H9 (cell line): ENCODE results near the gene USP47. TPM values are rescaled to one million over a fixed set of nuclear protein-coding genes. Genes with fewer than 3 reads are reported as not detected.

ENCODE experiments used
- DNase-seq: peaks from one replicate; pipeline ENCODE4 v3.0.0-alpha.2; 2017
- H2AFZ ChIP-seq: one replicate; pipeline ENCODE4 v1.6.1; 2013; ENCODE audit warnings: mild to moderate bottlenecking, low read length, control low read depth, moderate library complexity
- H2AK5ac ChIP-seq: 2 replicates; pipeline ENCODE4 v1.6.1; 2013; ENCODE audit warnings: low read length, control low read depth, mixed read lengths; ENCODE audit not compliant: insufficient read length
- H2BK120ac ChIP-seq: one replicate; pipeline ENCODE4 v1.6.1; 2013; ENCODE audit warnings: low read depth, mild to moderate bottlenecking, low read length, control low read depth, inconsistent platforms; ENCODE audit not compliant: poor library complexity, severe bottlenecking
- H2BK12ac ChIP-seq: 2 replicates; pipeline ENCODE4 v1.6.1; 2013; ENCODE audit warnings: low read length, control low read depth, mixed read lengths, low read depth; ENCODE audit not compliant: insufficient read length
- H2BK15ac ChIP-seq: 2 replicates; pipeline ENCODE4 v1.6.1; 2013; ENCODE audit warnings: low read depth, low read length, control low read depth
- H2BK20ac ChIP-seq: one replicate; pipeline ENCODE4 v1.6.1; 2013; ENCODE audit warnings: low read depth, mild to moderate bottlenecking, low read length, control low read depth, inconsistent platforms; ENCODE audit not compliant: poor library complexity, severe bottlenecking
- H2BK5ac ChIP-seq: 2 replicates; pipeline ENCODE4 v1.6.1; 2013; ENCODE audit warnings: low read length, control low read depth, mixed read lengths; ENCODE audit not compliant: insufficient read length
- H3K14ac ChIP-seq: 2 replicates; pipeline ENCODE4 v1.6.1; 2013; ENCODE audit warnings: low read length, control low read depth; ENCODE audit not compliant: insufficient read depth
- H3K18ac ChIP-seq: 2 replicates; pipeline ENCODE4 v1.6.1; 2013; ENCODE audit warnings: low read depth, mild to moderate bottlenecking, mixed read lengths, low read length, control low read depth; ENCODE audit not compliant: insufficient read length
- H3K23ac ChIP-seq: 2 replicates; pipeline ENCODE4 v1.6.1; 2013; ENCODE audit warnings: low read length, control low read depth, mixed read lengths, low read depth; ENCODE audit not compliant: insufficient read length
- H3K23me2 ChIP-seq: 2 replicates; pipeline ENCODE4 v1.6.1; 2013; ENCODE audit warnings: low read depth, mild to moderate bottlenecking, mixed read lengths, low read length, control low read depth; ENCODE audit not compliant: insufficient read length, poor library complexity, severe bottlenecking
- H3K27ac ChIP-seq: 2 replicates; pipeline ENCODE4 v1.5.1; 2013; ENCODE audit warnings: low read length, control low read depth, mixed read lengths, low read depth; ENCODE audit not compliant: insufficient read length
- H3K27me3 ChIP-seq: 2 replicates; pipeline ENCODE4 v1.6.1; 2013; ENCODE audit warnings: low read length, control low read depth, inconsistent platforms; ENCODE audit not compliant: insufficient read depth
- H3K4ac ChIP-seq: 2 replicates; pipeline ENCODE4 v1.6.1; 2013; ENCODE audit warnings: low read depth, mild to moderate bottlenecking, control low read depth, inconsistent platforms, low read length, moderate library complexity
- H3K4me1 ChIP-seq: 2 replicates; pipeline ENCODE4 v1.6.1; 2013; ENCODE audit warnings: low read length, control low read depth, inconsistent platforms; ENCODE audit not compliant: insufficient read depth
- H3K4me2 ChIP-seq: 2 replicates; pipeline ENCODE4 v1.6.1; 2013; ENCODE audit warnings: low read length, control low read depth, mixed read lengths; ENCODE audit not compliant: insufficient read length, insufficient read depth
- H3K56ac ChIP-seq: 2 replicates; pipeline ENCODE4 v1.6.1; 2013; ENCODE audit warnings: low read depth, mild to moderate bottlenecking, mixed read lengths, low read length, control low read depth; ENCODE audit not compliant: insufficient read length
- H3K79me1 ChIP-seq: 2 replicates; pipeline ENCODE4 v1.6.1; 2013; ENCODE audit warnings: low read depth, mild to moderate bottlenecking, moderate library complexity, low read length, control low read depth, inconsistent platforms; ENCODE audit not compliant: insufficient read depth, poor library complexity, severe bottlenecking
- H3K79me2 ChIP-seq: 2 replicates; pipeline ENCODE4 v1.6.1; 2013; ENCODE audit warnings: low read length, control low read depth, inconsistent platforms; ENCODE audit not compliant: insufficient read depth
- H3K9ac ChIP-seq: 2 replicates; pipeline ENCODE4 v1.6.1; 2013; ENCODE audit warnings: low read length, control low read depth, mixed read lengths; ENCODE audit not compliant: insufficient read length; ENCODE audit errors: extremely low read depth
- H3K9me3 ChIP-seq: one replicate; pipeline ENCODE4 v1.6.1; 2013; ENCODE audit warnings: low read depth, low read length, inconsistent platforms; ENCODE audit not compliant: control insufficient read depth
- H3T11ph ChIP-seq: one replicate; pipeline ENCODE4 v1.6.1; 2013; ENCODE audit warnings: mild to moderate bottlenecking, low read length, control low read depth, inconsistent platforms
- H4K20me1 ChIP-seq: one replicate; pipeline ENCODE4 v1.6.1; 2013; ENCODE audit not compliant: control insufficient read depth, insufficient read length, insufficient read depth
- H4K5ac ChIP-seq: 2 replicates; pipeline ENCODE4 v1.6.1; 2013; ENCODE audit warnings: low read depth, mild to moderate bottlenecking, mixed read lengths, low read length, control low read depth; ENCODE audit not compliant: insufficient read length
- H4K8ac ChIP-seq: replicated peaks from 2 replicates; pipeline ENCODE4 v1.6.1; 2013; ENCODE audit warnings: low read length, control low read depth, mixed read lengths, low read depth; ENCODE audit not compliant: insufficient read length
- H4K91ac ChIP-seq: 2 replicates; pipeline ENCODE4 v1.6.1; 2013; ENCODE audit warnings: low read depth, mild to moderate bottlenecking, moderate library complexity, mixed read lengths, low read length, control low read depth; ENCODE audit not compliant: insufficient read length
- H3K27ac Mint-ChIP-seq, 3 experiments: 2 replicates in 2 of 3; 3 replicates in 1 of 3; pipeline ENCODE4 v1.8.0; 2020 to 2021; ENCODE audit warnings: mixed read lengths in 3 of 3, mild to moderate bottlenecking in 1 of 3, moderate library complexity in 1 of 3
- H3K27me3 Mint-ChIP-seq: 2 replicates; pipeline ENCODE4 v1.8.0; 2021; ENCODE audit warnings: low read depth, mild to moderate bottlenecking, moderate library complexity, mixed read lengths
- H3K36me3 Mint-ChIP-seq, 3 experiments: 2 replicates in 2 of 3; 3 replicates in 1 of 3; pipeline ENCODE4 v1.8.0; 2020 to 2021; ENCODE audit warnings: low read depth in 3 of 3, mixed read lengths in 3 of 3; ENCODE audit not compliant: insufficient read depth in 1 of 3
- H3K4me1 Mint-ChIP-seq, 2 experiments: 2 replicates each; pipeline ENCODE4 v1.8.0; 2020; ENCODE audit warnings: mixed read lengths in 2 of 2
- H3K4me3 Mint-ChIP-seq, 2 experiments: 2 replicates in 1 of 2; 3 replicates in 1 of 2; pipeline ENCODE4 v1.8.0; 2020 to 2021; ENCODE audit warnings: mild to moderate bottlenecking in 2 of 2, mixed read lengths in 2 of 2, moderate library complexity in 1 of 2
- H3K9me3 Mint-ChIP-seq, 2 experiments: 2 replicates in 1 of 2; 3 replicates in 1 of 2; pipeline ENCODE4 v1.8.0; 2020; ENCODE audit warnings: mild to moderate bottlenecking in 2 of 2, mixed read lengths in 2 of 2, moderate library complexity in 1 of 2
- CTCF ChIP-seq: fragments of 200-600 bp; sonication (generic); conservative IDR thresholded peaks from 3 replicates; pipeline ENCODE4 v1.8.0; 2021; ENCODE audit warnings: antibody characterized with exemption, mild to moderate bottlenecking
- WGBS: extraction: QIAGEN DNeasy Blood & Tissue Kit; methylation state at CpG from one replicate; pipeline ENCODE4 v1.1.7; 2013; ENCODE audit warnings: missing lambda C conversion rate, low lambda C conversion rate, mixed read lengths; ENCODE audit not compliant: insufficient read length; ENCODE audit errors: extremely low coverage; 5-methylcytosine and 5-hydroxymethylcytosine counted together
- total RNA-seq: library from RNA; stranded (reverse); gene quantifications from 2 replicates; pipeline ENCODE4 v1.2.1, GENCODE V29; 2021

Gene USP47
- total RNA-seq, 1 experiment from 2014 or later, result 26.7 TPM

DNA sequence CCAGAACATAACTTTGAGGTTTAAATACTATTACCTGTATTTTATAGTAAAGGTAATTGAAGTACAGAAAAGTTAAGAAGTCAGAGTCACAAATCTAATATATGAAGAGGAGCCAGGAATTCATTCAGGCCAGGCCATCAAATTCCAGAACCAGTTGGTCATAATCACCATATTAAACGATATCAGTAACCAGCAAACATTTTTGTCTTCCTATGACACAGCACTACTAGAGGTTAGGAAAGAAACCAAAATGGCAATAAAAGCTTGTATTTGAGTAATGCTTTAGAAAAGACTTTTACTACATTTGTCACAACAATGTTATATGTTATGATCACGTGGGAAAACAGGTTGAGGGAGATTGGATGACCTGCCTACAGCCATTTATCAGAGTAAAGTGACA lies 104.4 kb downstream of the USP47 start:
- peaks cover 2 to 21% (median 11%) of the 10 kb centered on the region in 3 experiments; a peak in 6 of 7 replicates for H3K36me3 Mint-ChIP-seq
- H4K91ac ChIP-seq, result no peak overlapping the region
- H4K8ac ChIP-seq, result no peak overlapping the region
- H3K4me3 Mint-ChIP-seq, result no peak overlapping the region
- no peak overlapping the region for H3K56ac ChIP-seq
- no peak overlapping the region for H4K5ac ChIP-seq
- no peaks in the 10 kb centered on the region for H3K4me1 ChIP-seq
- no peaks in the 10 kb centered on the region for H3K79me2 ChIP-seq
- H2BK12ac ChIP-seq, result no peak overlapping the region
- H3K27ac ChIP-seq, result no peak overlapping the region
- no peak overlapping the region for H3K18ac ChIP-seq
- no peak for DNase-seq
- H3K4ac ChIP-seq, result no peak overlapping the region
- no peak overlapping the region for H3K23ac ChIP-seq
- no peak overlapping the region for H3K14ac ChIP-seq
- H3K23me2 ChIP-seq, result no peaks in the 10 kb centered on the region
- H2AFZ ChIP-seq, result no peak overlapping the region
- no peaks in the 10 kb centered on the region for H3K27me3 ChIP-seq
- no peak overlapping the region for H2BK15ac ChIP-seq
- no peaks in the 10 kb centered on the region for H3K79me1 ChIP-seq
- H3K27ac Mint-ChIP-seq, result no peak overlapping the region
- no peak overlapping the region for H2BK120ac ChIP-seq
- no peak overlapping the region for H2AK5ac ChIP-seq
- no peak overlapping the region for H2BK5ac ChIP-seq
- H3K4me1 Mint-ChIP-seq, result no peaks in the 10 kb centered on the region
- no peaks in the 10 kb centered on the region for H3K27me3 Mint-ChIP-seq
- no peak overlapping the region for H3K4me2 ChIP-seq
- no peaks in the 10 kb centered on the region for H3K9me3 ChIP-seq
- no peak for TF ChIP-seq CTCF
- no peak overlapping the region for H2BK20ac ChIP-seq
- no peaks in the 10 kb centered on the region for H3K9me3 Mint-ChIP-seq
- no CpG with 5 or more reads among the region's 2 CpGs for WGBS
- no peak overlapping the region for H3K9ac ChIP-seq
- H3T11ph ChIP-seq, result no peak overlapping the region
- H4K20me1 ChIP-seq, result no peaks in the 10 kb centered on the region
